HG02678 (cell line): ENCODE results near the gene CAST.

Experiments
- ATAC-seq: cut with Tn5 transposase; IDR thresholded peaks from one replicate; pipeline ENCODE4 v1.9.1; 2021; ENCODE audit warnings: mild to moderate bottlenecking, moderate library complexity; ENCODE audit not compliant: unreplicated experiment

CAST gene

GRCh38 chr5:96816411-96816939, 154.3 kb downstream of the CAST start:
- ATAC-seq = peak; percentile 86

DNA sequence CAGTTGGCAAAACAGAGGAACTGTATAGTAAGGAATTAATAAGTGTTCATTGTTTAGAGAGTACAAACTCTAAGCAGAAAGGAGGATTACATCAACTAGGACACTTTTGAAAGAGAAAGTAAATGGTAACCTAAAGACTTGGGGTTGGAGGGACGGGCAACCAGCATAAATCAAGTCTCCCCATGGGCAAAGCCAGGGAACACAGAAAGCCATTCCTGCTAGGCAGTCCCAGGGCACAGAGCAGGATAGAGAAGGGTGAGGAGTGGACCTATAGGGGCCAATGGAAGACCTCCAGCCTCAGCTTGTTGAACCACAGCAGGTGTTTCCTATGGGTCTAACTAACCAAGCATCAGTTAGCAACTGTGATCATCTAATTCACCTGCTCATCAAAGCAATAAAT, 154.8 kb downstream of the CAST start:
- peak; percentile 37 for ATAC-seq

DNA sequence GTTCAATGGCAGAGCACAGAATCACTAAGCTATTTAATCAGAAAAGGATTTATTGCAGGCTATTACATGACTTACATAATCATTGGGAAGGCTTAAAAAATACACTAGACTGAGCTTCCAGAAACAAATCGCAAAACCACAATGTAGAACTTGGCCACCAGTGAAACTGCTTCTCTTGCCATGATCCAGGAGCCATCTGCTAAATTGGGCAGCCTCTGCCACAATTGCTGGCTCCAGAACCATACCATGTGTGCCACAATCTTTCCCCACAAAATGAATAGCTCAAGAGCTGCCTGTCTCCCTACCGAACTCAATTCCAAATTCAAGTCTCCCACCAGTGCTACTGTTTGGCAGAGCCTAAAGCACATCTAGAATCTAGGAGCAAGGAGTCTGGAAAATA, 155.3 kb downstream of the CAST start:
- ATAC-seq = no peak

DNA sequence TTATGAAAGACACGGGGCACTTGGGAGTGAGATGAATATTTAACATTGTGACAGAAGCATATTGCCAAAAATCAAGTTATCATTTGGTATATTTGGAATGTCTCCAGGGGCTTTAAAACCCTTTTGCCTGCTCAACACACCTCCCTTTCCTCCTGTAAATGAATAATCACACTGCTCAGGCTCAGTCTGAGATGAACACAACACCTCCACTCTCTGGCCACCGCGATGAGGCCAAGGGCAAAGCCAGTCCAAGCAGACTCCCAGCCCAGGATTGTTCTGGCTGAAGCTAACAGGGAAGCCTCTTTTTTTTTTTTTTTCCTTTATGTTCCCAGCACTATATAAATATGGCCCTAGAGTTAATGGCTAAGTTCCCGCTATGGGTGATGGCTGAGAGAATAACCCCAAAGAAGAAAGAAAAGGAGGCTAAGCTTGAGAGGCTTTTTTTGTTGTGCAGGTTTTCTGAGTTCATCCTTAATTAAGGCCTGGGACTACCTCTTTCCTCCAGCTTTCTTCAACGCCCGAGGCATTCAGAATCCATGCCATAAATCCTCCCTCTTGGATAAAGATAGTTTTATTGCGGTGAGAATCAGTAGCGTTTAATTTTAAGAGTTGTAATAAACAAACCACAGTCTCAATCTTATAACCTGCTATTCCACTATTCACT, 156.1 kb downstream of the CAST start:
- ATAC-seq = no peak

- ATAC-seq = no peak
Measured at GRCh38 chr5:96819806-96820205, 157.6 kb downstream of the CAST start.

- ATAC-seq = no peak
Measured at GRCh38 chr5:96821260-96821916, 159.2 kb downstream of the CAST start.

DNA sequence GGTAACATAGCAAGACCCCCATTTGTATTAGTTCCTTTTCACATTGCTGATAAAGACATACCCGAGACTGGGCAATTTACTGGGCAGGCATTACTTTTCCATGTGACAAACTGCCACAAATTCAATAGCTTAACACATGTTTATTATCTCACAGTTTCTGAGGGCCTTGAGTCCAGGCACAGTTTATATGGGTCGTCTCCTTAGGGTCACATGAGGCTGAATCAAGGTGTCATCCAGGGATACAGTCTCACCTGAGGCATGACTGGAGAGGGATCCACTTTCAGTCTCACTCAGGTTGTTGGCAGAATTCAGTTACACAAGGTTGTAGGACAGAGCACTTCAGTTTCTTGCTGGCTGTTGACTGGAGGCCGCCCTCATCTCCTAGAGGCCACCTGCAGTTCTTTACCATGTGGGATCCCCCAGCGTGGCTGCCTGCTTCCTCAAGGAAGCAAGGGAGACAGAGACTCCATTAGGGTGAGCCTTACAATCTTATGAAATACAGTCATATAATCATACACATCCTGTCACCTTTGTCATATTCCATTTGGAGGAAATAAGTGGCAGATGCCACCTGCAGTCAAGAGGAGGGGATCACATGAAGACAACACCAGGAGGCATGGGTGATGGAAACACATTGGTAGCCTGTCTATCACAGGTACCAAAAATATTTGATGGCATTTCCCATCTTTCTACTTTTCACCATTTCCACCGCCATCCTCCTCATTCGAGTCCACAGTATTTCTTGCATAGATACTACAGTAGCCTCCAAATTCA, 160.7 kb downstream of the CAST start:
- ATAC-seq = no peak

DNA sequence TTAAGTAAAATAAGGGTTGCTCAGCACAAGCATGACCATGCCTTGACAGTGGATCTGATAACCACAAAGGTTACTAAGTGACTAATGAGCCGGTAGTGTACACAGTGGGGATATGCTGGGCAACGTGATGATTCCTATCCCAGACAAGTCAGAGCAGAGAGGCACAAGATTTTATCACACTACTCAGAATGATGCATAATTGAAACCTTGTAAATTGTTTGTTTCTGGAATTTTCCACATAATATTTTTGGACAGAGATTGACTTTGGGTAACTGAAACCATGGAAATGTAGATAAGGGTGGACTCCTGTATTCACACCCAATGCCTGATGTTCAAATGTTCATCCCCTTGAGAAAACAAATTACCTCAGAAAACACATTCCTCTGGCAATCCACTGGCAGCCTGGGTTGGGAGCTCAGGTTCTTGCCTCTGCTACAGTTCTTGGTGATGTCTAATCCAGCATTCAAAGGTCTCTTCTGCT, 161.8 kb downstream of the CAST start:
- peak; percentile 97 for ATAC-seq
